Effector memory CD4-positive, alpha-beta T cell (primary cell): ENCODE results near the gene SLC4A7.

Experiments
- DNase-seq, 3 donors: peaks; one replicate each; pipeline ENCODE4 v3.0.0-alpha.2; 2020
- H3K27ac ChIP-seq: 2 replicates; pipeline ENCODE4 v1.7.0; 2013; ENCODE audit warnings: mild to moderate bottlenecking, low read length, moderate library complexity; ENCODE audit not compliant: insufficient read depth, poor library complexity, severe bottlenecking
- H3K27me3 ChIP-seq: replicated peaks from 2 replicates; pipeline ENCODE4 v1.7.0; 2013; ENCODE audit warnings: mild to moderate bottlenecking, low read length; ENCODE audit not compliant: insufficient read depth, control insufficient read depth, poor library complexity, severe bottlenecking
- H3K36me3 ChIP-seq: 2 replicates; pipeline ENCODE4 v1.7.0; 2013; ENCODE audit warnings: mild to moderate bottlenecking, low read length, moderate library complexity; ENCODE audit not compliant: control insufficient read depth, insufficient read depth
- H3K4me1 ChIP-seq: 2 replicates; pipeline ENCODE4 v1.7.0; 2013; ENCODE audit warnings: low read length, mild to moderate bottlenecking; ENCODE audit not compliant: control insufficient read depth, insufficient read depth, poor library complexity, severe bottlenecking
- H3K4me3 ChIP-seq: 2 replicates; pipeline ENCODE4 v1.7.0; 2013; ENCODE audit warnings: low read length, low read depth, mild to moderate bottlenecking; ENCODE audit not compliant: insufficient read depth, poor library complexity, severe bottlenecking
- H3K9me3 ChIP-seq: 2 replicates; pipeline ENCODE4 v1.7.0; 2013; ENCODE audit warnings: mild to moderate bottlenecking, low read length, moderate library complexity; ENCODE audit not compliant: control insufficient read depth

SLC4A7 gene

DNA sequence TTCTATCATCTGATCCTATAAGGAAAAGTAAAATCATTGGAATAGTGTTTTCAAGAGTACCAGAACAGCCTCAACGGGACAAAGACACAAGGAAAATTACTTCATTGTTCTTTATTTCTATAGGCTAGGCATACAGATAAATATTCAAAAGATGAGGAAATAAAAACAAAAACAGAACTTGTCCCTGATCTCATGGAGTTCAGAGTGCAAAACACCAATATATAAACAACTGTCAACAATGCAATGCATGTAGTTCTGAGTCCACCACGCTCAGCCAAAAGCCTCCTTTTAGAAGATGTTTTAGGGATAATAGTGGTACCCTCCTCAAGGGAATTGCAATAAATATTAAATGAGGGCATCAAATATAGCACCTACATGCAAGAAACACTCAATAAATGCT is 4.6 kb upstream of the SLC4A7 start:
- H3K4me3 ChIP-seq = no peak overlapping the region
- H3K27me3 ChIP-seq = no peaks in the 10 kb centered on the region
- DNase-seq = no peak
- no peaks in the 10 kb centered on the region for H3K4me1 ChIP-seq
- H3K9me3 ChIP-seq = no peaks in the 10 kb centered on the region
- H3K27ac ChIP-seq = no peak overlapping the region
- no peaks in the 10 kb centered on the region for H3K36me3 ChIP-seq

DNA sequence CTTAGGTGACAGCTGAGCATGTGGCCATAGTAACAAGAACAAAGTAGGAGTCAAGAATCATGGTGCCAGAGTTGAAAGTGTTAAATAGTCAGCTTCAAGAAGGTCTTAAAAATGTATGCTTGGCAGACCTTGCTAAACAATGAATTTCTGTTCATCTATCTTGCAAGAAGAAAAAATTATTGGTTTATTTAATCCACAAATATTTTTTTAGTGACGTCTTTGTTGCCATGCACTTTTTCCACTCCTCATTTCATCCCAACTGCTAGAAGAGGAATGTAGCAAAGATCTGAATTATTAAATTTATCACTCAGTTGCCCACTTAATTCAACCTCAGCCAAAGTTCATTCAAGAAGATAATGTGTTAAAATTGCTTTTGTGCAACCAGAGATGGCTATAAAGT is 3.2 kb upstream of the SLC4A7 start:
- no peak overlapping the region for H3K27ac ChIP-seq
- H3K27me3 ChIP-seq = no peaks in the 10 kb centered on the region
- no peak for DNase-seq
- peaks cover under 1% of the 10 kb centered on the region for H3K4me1 ChIP-seq
- no peak overlapping the region for H3K4me3 ChIP-seq
- H3K9me3 ChIP-seq = no peaks in the 10 kb centered on the region
- H3K36me3 ChIP-seq = no peaks in the 10 kb centered on the region

GRCh38 chr3:27486336-27486735 is 2.2 kb upstream of the SLC4A7 start:
- peaks cover 8% of the 10 kb centered on the region for H3K4me1 ChIP-seq
- H3K27me3 ChIP-seq = no peaks in the 10 kb centered on the region

GRCh38 chr3:27485866-27486265 is 1.7 kb upstream of the SLC4A7 start:
- H3K27ac ChIP-seq = no peak overlapping the region
- no peaks in the 10 kb centered on the region for H3K36me3 ChIP-seq
- no peaks in the 10 kb centered on the region for H3K27me3 ChIP-seq
- H3K4me1 ChIP-seq = peaks cover 11% of the 10 kb centered on the region
- no peak overlapping the region for H3K4me3 ChIP-seq
- no peak for DNase-seq
- no peaks in the 10 kb centered on the region for H3K9me3 ChIP-seq

More at GRCh38 chr3:27486336-27486735, 2.2 kb upstream of the SLC4A7 start:
- no peak for DNase-seq
- Histone ChIP-seq H3K27ac (no peak overlapping the region), H3K9me3 (no peaks in the 10 kb centered on the region), H3K36me3 (no peaks in the 10 kb centered on the region), H3K4me3 (no peak overlapping the region)

DNA sequence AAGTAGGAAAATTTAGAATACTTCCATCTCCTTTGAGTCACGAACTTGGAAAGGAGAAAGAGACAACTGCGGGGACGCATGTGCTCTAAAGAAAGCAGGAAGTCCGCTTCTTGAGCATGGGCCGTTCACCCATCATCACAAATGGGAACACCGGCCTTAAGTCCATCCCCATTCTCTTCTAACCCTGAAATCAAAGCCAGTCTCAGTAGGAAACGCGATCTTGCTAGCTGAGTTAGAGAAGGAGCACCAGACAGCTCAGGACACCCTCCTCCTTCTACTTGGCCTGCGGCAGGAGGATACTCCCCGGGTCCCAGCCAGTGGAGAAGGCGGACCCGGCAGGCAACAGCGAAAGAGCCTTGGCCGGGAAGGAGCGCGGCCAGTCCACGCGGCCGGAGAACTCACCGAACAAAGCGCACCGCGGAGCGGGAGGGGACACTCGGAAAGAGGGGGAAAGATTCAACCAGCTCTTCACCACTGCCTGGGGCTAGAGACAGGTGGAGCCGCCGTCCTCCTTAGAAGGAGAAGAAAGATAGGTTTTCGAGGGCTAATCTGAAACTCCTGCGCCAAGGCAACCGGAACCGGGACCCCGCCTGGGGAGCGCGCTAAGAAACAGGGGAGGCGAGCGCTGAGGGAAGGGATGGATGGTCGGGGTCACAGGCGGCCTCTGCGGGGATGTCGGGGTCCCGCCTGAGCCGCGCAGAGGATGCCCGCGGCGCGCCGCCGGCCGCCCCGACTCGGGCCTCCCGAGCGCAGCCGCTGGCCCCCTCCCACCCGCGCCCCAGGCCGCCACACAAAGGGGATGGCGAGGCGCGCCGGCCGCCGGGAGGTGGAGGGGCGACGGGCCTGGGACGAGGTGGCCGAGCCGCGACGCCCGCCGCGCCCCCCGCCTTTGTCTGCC is 818 bp downstream of the SLC4A7 start:
- Histone ChIP-seq H3K4me1 (peaks cover 30% of the 10 kb centered on the region), H3K36me3 (no peaks in the 10 kb centered on the region), H3K4me3 (peak overlapping the region; percentile 88), H3K27me3 (no peaks in the 10 kb centered on the region), H3K9me3 (no peaks in the 10 kb centered on the region), H3K27ac (peak overlapping the region; percentile 77)
- peak in 2 of 3 donors; percentile 7 to 17 for DNase-seq

- Histone ChIP-seq H3K27me3 (no peaks in the 10 kb centered on the region), H3K36me3 (no peaks in the 10 kb centered on the region), H3K4me1 (peaks cover 34% of the 10 kb centered on the region), H3K9me3 (no peaks in the 10 kb centered on the region), H3K27ac (peak overlapping the region; percentile 52), H3K4me3 (peak overlapping the region; percentile 8)
- DNase-seq = no peak
These were observed 4.2 kb downstream of the SLC4A7 start for GRCh38 chr3:27479806-27480543.

GRCh38 chr3:27471923-27472550 is 12.1 kb downstream of the SLC4A7 start:
- DNase-seq = no peak
- no peaks in the 10 kb centered on the region for H3K27me3 ChIP-seq
- peaks cover 4% of the 10 kb centered on the region for H3K4me1 ChIP-seq
- H3K27ac ChIP-seq = no peak overlapping the region
- H3K4me3 ChIP-seq = no peak overlapping the region
- H3K9me3 ChIP-seq = no peaks in the 10 kb centered on the region
- no peaks in the 10 kb centered on the region for H3K36me3 ChIP-seq

DNA sequence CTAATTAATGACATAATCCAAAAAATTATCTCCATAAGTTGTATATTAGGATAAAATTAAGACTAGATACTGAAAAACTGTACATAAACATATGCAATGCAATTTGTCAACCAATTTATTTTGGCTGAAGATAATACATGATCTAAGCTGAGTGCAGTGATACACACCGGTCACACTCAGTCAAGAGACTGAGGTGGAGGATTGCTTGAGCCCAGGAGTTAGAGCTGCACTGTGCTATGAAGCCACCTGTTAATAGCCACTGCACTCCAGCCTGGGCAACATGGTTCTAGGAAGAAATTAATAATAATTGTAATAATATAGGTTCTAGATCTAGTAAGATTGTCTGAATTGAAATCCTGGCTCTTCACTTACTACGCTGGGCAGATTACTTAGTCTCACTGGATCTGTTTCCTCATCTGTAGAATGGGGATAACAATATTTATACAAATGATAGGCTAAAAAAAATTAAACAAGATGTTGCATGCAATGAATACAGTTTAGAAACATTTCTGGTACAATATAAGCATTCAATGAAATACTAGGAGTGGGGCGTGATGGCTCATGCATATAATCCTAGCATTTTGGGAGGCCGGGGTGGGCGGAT is 15.8 kb downstream of the SLC4A7 start:
- Histone ChIP-seq H3K36me3 (no peaks in the 10 kb centered on the region), H3K27me3 (no peaks in the 10 kb centered on the region), H3K9me3 (no peaks in the 10 kb centered on the region), H3K4me3 (no peak overlapping the region), H3K27ac (no peak overlapping the region), H3K4me1 (no peaks in the 10 kb centered on the region)
- no peak for DNase-seq

- Histone ChIP-seq H3K4me3 (no peak overlapping the region), H3K9me3 (no peaks in the 10 kb centered on the region), H3K27me3 (no peaks in the 10 kb centered on the region), H3K4me1 (no peaks in the 10 kb centered on the region), H3K36me3 (no peaks in the 10 kb centered on the region), H3K27ac (no peak overlapping the region)
- no peak for DNase-seq
These were observed 16.6 kb downstream of the SLC4A7 start for GRCh38 chr3:27467545-27467944.
